RWPE2 (cell line): ENCODE measurements around the gene CRB1.

Experiments
- ATAC-seq: fragments of 200-7000 bp; cut with Tn5 transposase; 3 replicates; pipeline ENCODE4 v1.9.1; 2021; ENCODE audit warnings: low read depth
- DNase-seq: peaks from one replicate; pipeline ENCODE4 v3.0.0-alpha.2; 2020; ENCODE audit warnings: low spot score
- H3K27ac ChIP-seq: fragments of 450-650 bp; 2 replicates; pipeline ENCODE4 v1.5.1; 2017; ENCODE audit warnings: mild to moderate bottlenecking; ENCODE audit not compliant: poor library complexity, severe bottlenecking
- H3K27me3 ChIP-seq: fragments of 250-450 bp; sonication (Bioruptor Pico); 2 replicates; pipeline ENCODE4 v1.5.1; 2021; ENCODE audit warnings: mild to moderate bottlenecking, moderate library complexity; ENCODE audit not compliant: insufficient read depth, poor library complexity, severe bottlenecking
- H3K36me3 ChIP-seq: fragments of 250-450 bp; sonication (Bioruptor Pico); 2 replicates; pipeline ENCODE4 v1.5.1; 2020; ENCODE audit warnings: low read depth, mild to moderate bottlenecking, moderate library complexity
- H3K4me1 ChIP-seq: fragments of 250-450 bp; sonication (Bioruptor Pico); 2 replicates; pipeline ENCODE4 v1.5.1; 2021; ENCODE audit warnings: mild to moderate bottlenecking, moderate library complexity; ENCODE audit not compliant: insufficient read depth, poor library complexity, severe bottlenecking
- H3K4me3 ChIP-seq: fragments of 250-450 bp; sonication (Bioruptor Pico); 2 replicates; pipeline ENCODE4 v1.5.1; 2021; ENCODE audit warnings: mild to moderate bottlenecking, moderate library complexity; ENCODE audit not compliant: severe bottlenecking
- H3K9me3 ChIP-seq: fragments of 250-450 bp; sonication (Bioruptor Pico); 2 replicates; pipeline ENCODE4 v1.5.1; 2021; ENCODE audit warnings: mild to moderate bottlenecking, moderate library complexity; ENCODE audit not compliant: severe bottlenecking
- CTCF ChIP-seq: fragments of 450-650 bp; IDR thresholded peaks from one replicate; pipeline ENCODE4 v1.5.1; 2017; ENCODE audit warnings: mild to moderate bottlenecking, moderate library complexity; ENCODE audit not compliant: poor library complexity, severe bottlenecking

CRB1 gene

GRCh38 chr1:197286634-197287033, 18.6 kb downstream of the CRB1 start:
- TF ChIP-seq CTCF: no peak
- ATAC-seq (no peak), DNase-seq (no peak)
- no peak overlapping the region for H3K27ac ChIP-seq
- H3K27me3 ChIP-seq: no peaks in the 10 kb centered on the region
- no peak overlapping the region for H3K4me3 ChIP-seq
- no peaks in the 10 kb centered on the region for H3K36me3 ChIP-seq
- H3K9me3 ChIP-seq: no peaks in the 10 kb centered on the region
- H3K4me1 ChIP-seq: no peaks in the 10 kb centered on the region

- DNase-seq (no peak), ATAC-seq (no peak)
- Histone ChIP-seq H3K27me3 (no peaks in the 10 kb centered on the region), H3K4me1 (no peaks in the 10 kb centered on the region), H3K9me3 (no peaks in the 10 kb centered on the region), H3K36me3 (no peaks in the 10 kb centered on the region), H3K4me3 (no peak overlapping the region), H3K27ac (no peak overlapping the region)
- TF ChIP-seq CTCF: no peak
Observed at GRCh38 chr1:197287863-197288262, 19.8 kb downstream of the CRB1 start.

GRCh38 chr1:197302775-197303174, 34.7 kb downstream of the CRB1 start:
- ATAC-seq: peak; percentile 64; the same call in 2 of the 3 replicates
- H3K27me3 ChIP-seq: no peaks in the 10 kb centered on the region
- no peak for DNase-seq
- TF ChIP-seq CTCF: no peak
- no peaks in the 10 kb centered on the region for H3K36me3 ChIP-seq
- peaks cover 6% of the 10 kb centered on the region for H3K4me1 ChIP-seq
- no peaks in the 10 kb centered on the region for H3K9me3 ChIP-seq
- no peak overlapping the region for H3K27ac ChIP-seq
- no peak overlapping the region for H3K4me3 ChIP-seq

- H3K4me3 ChIP-seq: no peak overlapping the region
- no peaks in the 10 kb centered on the region for H3K36me3 ChIP-seq
- no peak overlapping the region for H3K27ac ChIP-seq
- peaks cover 6% of the 10 kb centered on the region for H3K4me1 ChIP-seq
- ATAC-seq (no peak), DNase-seq (no peak)
- no peaks in the 10 kb centered on the region for H3K9me3 ChIP-seq
- H3K27me3 ChIP-seq: no peaks in the 10 kb centered on the region
- no peak for TF ChIP-seq CTCF
Observed at GRCh38 chr1:197303463-197303862, 35.4 kb downstream of the CRB1 start.

GRCh38 chr1:197304638-197305200, 36.7 kb downstream of the CRB1 start:
- no peaks in the 10 kb centered on the region for H3K27me3 ChIP-seq
- no peaks in the 10 kb centered on the region for H3K9me3 ChIP-seq
- peaks cover 6% of the 10 kb centered on the region for H3K4me1 ChIP-seq
- ATAC-seq: no peak
- no peak for TF ChIP-seq CTCF
- no peak overlapping the region for H3K4me3 ChIP-seq
- no peaks in the 10 kb centered on the region for H3K36me3 ChIP-seq
- no peak overlapping the region for H3K27ac ChIP-seq
- DNase-seq: no peak
